GM12878 (cell line): ENCODE results near the gene ARID1A. TPM values are rescaled to one million over a fixed set of nuclear protein-coding genes. Genes with fewer than 3 reads are reported as not detected.

Source experiments
- ATF3 ChIP-seq: IDR thresholded peaks from 2 replicates; pipeline ENCODE4 v1.6.1; 2011; ENCODE audit warnings: low read depth, mild to moderate bottlenecking, low read length, moderate library complexity, borderline replicate concordance; ENCODE audit errors: extremely low read depth
- BCL11A ChIP-seq: IDR thresholded peaks from 2 replicates; pipeline ENCODE4 v1.6.1; 2011; ENCODE audit warnings: low read depth, low read length
- CEBPB ChIP-seq, 2 experiments: fragments of 150-350 bp in 1 of 2; IDR thresholded peaks; 2 replicates each; pipeline ENCODE4 v1.6.1; 2012 to 2014; ENCODE audit warnings: low read depth in 2 of 2, low read length in 2 of 2, borderline replicate concordance in 1 of 2, inconsistent platforms in 1 of 2
- CHD1 ChIP-seq: IDR thresholded peaks from 2 replicates; pipeline ENCODE4 v1.6.1; 2012; ENCODE audit warnings: low read depth, low read length, improper control_type of control experiment
- CHD4 ChIP-seq: fragments of 200-600 bp; sonication (generic); IDR thresholded peaks from 2 replicates; pipeline ENCODE4 v1.6.1; 2016; ENCODE audit warnings: mild to moderate bottlenecking
- EED ChIP-seq: sonication (generic); IDR thresholded peaks from 2 replicates; pipeline ENCODE4 v1.6.1; 2016; ENCODE audit warnings: antibody characterized with exemption, low read depth
- ELK1 ChIP-seq: IDR thresholded peaks from 2 replicates; pipeline ENCODE4 v1.6.1; 2012; ENCODE audit warnings: low read depth, low read length, improper control_type of control experiment
- ESRRA ChIP-seq: IDR thresholded peaks from 2 replicates; pipeline ENCODE4 v1.6.1; 2012; ENCODE audit warnings: mild to moderate bottlenecking, low read length, improper control_type of control experiment
- FOS ChIP-seq: IDR thresholded peaks from 3 replicates; pipeline ENCODE4 v1.6.1; 2011; ENCODE audit warnings: borderline replicate concordance; ENCODE audit not compliant: insufficient read length; ENCODE audit errors: extremely low read depth
- FOXK2 ChIP-seq: fragments of 450-650 bp; IDR thresholded peaks from 2 replicates; pipeline ENCODE4 v1.6.1; 2017; ENCODE audit warnings: mild to moderate bottlenecking, moderate library complexity
- IKZF1 ChIP-seq: fragments of 450-650 bp; conservative IDR thresholded peaks from 2 replicates; pipeline ENCODE4 v1.6.1; 2017; ENCODE audit warnings: antibody characterized with exemption, mild to moderate bottlenecking
- JUNB ChIP-seq: IDR thresholded peaks from 2 replicates; pipeline ENCODE4 v1.6.1; 2016; ENCODE audit warnings: antibody characterized with exemption, mild to moderate bottlenecking
- KLF5 ChIP-seq: fragments of 450-650 bp; IDR thresholded peaks from 2 replicates; pipeline ENCODE4 v1.6.1; 2014; ENCODE audit warnings: mild to moderate bottlenecking; ENCODE audit not compliant: partially characterized antibody
- LARP7 ChIP-seq: fragments of 450-650 bp; IDR thresholded peaks from 2 replicates; pipeline ENCODE4 v1.6.1; 2017; ENCODE audit warnings: mild to moderate bottlenecking
- MTA2 ChIP-seq: fragments of 450-650 bp; IDR thresholded peaks from 2 replicates; pipeline ENCODE4 v1.6.1; 2016; ENCODE audit warnings: low read depth, mild to moderate bottlenecking, moderate library complexity
- MYB ChIP-seq: fragments of 150-350 bp; IDR thresholded peaks from 2 replicates; pipeline ENCODE4 v1.6.1; 2014; ENCODE audit warnings: mild to moderate bottlenecking, low read depth, low read length, borderline replicate concordance
- NFYB ChIP-seq: IDR thresholded peaks from 2 replicates; pipeline ENCODE4 v1.6.1; 2011; ENCODE audit warnings: low read depth, mild to moderate bottlenecking, low read length, improper control_type of control experiment, moderate library complexity; ENCODE audit not compliant: insufficient read depth
- POLR2AphosphoS5 ChIP-seq: IDR thresholded peaks from 2 replicates; pipeline ENCODE4 v1.6.1; 2011; ENCODE audit warnings: mild to moderate bottlenecking, low read length, inconsistent platforms
- RAD51 ChIP-seq: fragments of 450-650 bp; IDR thresholded peaks from 2 replicates; pipeline ENCODE4 v1.6.1; 2016; ENCODE audit warnings: moderate library complexity, mild to moderate bottlenecking, inconsistent platforms
- RELA ChIP-seq: fragments of 450-650 bp; IDR thresholded peaks from 2 replicates; pipeline ENCODE4 v1.8.0; 2014; ENCODE audit warnings: borderline replicate concordance; ENCODE audit not compliant: partially characterized antibody
- SIX5 ChIP-seq: IDR thresholded peaks from 2 replicates; pipeline ENCODE4 v1.6.1; 2011; ENCODE audit warnings: mild to moderate bottlenecking, low read depth, low read length, moderate library complexity; ENCODE audit not compliant: severe bottlenecking
- SKIL ChIP-seq: fragments of 450-650 bp; IDR thresholded peaks from 2 replicates; pipeline ENCODE4 v1.6.1; 2017; ENCODE audit warnings: mild to moderate bottlenecking, low read depth, inconsistent platforms; ENCODE audit not compliant: poor library complexity, severe bottlenecking
- WRNIP1 ChIP-seq: IDR thresholded peaks from 2 replicates; pipeline ENCODE4 v1.6.1; 2011; ENCODE audit warnings: low read depth, low read length, improper control_type of control experiment, borderline replicate concordance
- YBX1 ChIP-seq: fragments of 450-650 bp; IDR thresholded peaks from 2 replicates; pipeline ENCODE4 v1.6.1; 2016; ENCODE audit warnings: antibody characterized with exemption
- ZNF207 ChIP-seq: fragments of 450-650 bp; IDR thresholded peaks from 2 replicates; pipeline ENCODE4 v1.6.1; 2014; ENCODE audit warnings: antibody characterized with exemption, mild to moderate bottlenecking, borderline replicate concordance
- ZNF217 ChIP-seq: fragments of 450-650 bp; IDR thresholded peaks from 2 replicates; pipeline ENCODE4 v1.6.1; 2017; ENCODE audit warnings: antibody characterized with exemption, mild to moderate bottlenecking
- ZSCAN29 ChIP-seq: fragments of 450-650 bp; IDR thresholded peaks from 2 replicates; pipeline ENCODE4 v1.6.1; 2017; ENCODE audit warnings: mild to moderate bottlenecking, moderate library complexity
- polyA plus RNA-seq, 11 experiments: library from polyadenylated mRNA; depleted of rRNA in 4 of 11; unstranded in 6 of 11; stranded (reverse) in 5 of 11; fragments of >200 nt; fragmentation: Nextera tagmentation in 4 of 11; fragmentation: Illumina TruSeq in 1 of 11; extraction: Ambion mirVana in 4 of 11; extraction: Trizol in 1 of 11; gene quantifications; 1 replicate in 1 of 11; 2 replicates in 10 of 11; pipeline versions ENCODE4 v1.2.1 to v1.2.3, GENCODE V29; 2011 to 2016; ENCODE audit warnings: inconsistent platforms in 2 of 11, missing spikeins in 2 of 11, low read depth in 1 of 11
- total RNA-seq, 4 experiments: library from RNA; depleted of rRNA in 3 of 4; stranded (reverse); fragments of >200 nt in 3 of 4; fragmentation: Illumina TruSeq in 1 of 4; extraction: Trizol in 1 of 4; gene quantifications; 2 replicates each; pipeline versions ENCODE4 v1.2.1 to v1.2.3, GENCODE V29; 2013 to 2021

ARID1A gene
- total and polyA plus RNA-seq, 10 of the 15 experiments (the other 5 are each of a cell fraction or from before 2014, with no cell fraction given), result 10.0 to 98.0 (median 23.5) TPM

- TF ChIP-seq CHD4, result no peak
- no peak for TF ChIP-seq FOXK2
- TF ChIP-seq ZSCAN29, result peak; percentile 86
- peak; percentile 71; the same call in 1 of the 2 replicates for TF ChIP-seq ZNF207
- TF ChIP-seq ESRRA, result 0 out of 2 replicates have a peak, but pooled peaks have one; percentile 26
- TF ChIP-seq EED, result peak; percentile 74
- TF ChIP-seq LARP7, result peak; percentile 60
- TF ChIP-seq RAD51, result no peak
- TF ChIP-seq ELK1, result no peak
- no peak for TF ChIP-seq SIX5
- TF ChIP-seq SKIL, result peak; percentile 57
- TF ChIP-seq MTA2, result 0 out of 2 replicates have a peak, but pooled peaks have one; percentile 15
- TF ChIP-seq YBX1, result no peak
- no peak for TF ChIP-seq CHD1
- peak; percentile 53 for TF ChIP-seq POLR2AphosphoS5
- no peak for TF ChIP-seq KLF5
- no peak for TF ChIP-seq MYB
- TF ChIP-seq WRNIP1, result no peak
- no peak for TF ChIP-seq ATF3
- peak; percentile 79 for TF ChIP-seq IKZF1
- TF ChIP-seq NFYB, result no peak
- TF ChIP-seq JUNB, result 0 out of 2 replicates have a peak, but pooled peaks have one; percentile 6
- TF ChIP-seq BCL11A, result no peak
- no peak for TF ChIP-seq CEBPB (IDR thresholded peaks at IDR 0.05; ENCODE audit: borderline replicate concordance in 1 of 2, low read depth in 2 of 2, low read length in 2 of 2)
- no peak for TF ChIP-seq FOS
- no peak for TF ChIP-seq ZNF217
- peak; percentile 10 for TF ChIP-seq RELA
Measured at GRCh38 chr1:26788836-26789611, 93.2 kb downstream of the ARID1A start (continued).
